SK-N-SH treated with all-trans-retinoic acid at 6 μM for 48 hours (cell line): ENCODE results near the gene TSHZ1.

Experiments
- ARNTL ChIP-seq: fragments of 450-650 bp; formaldehyde crosslinking; IDR thresholded peaks from 2 replicates; pipeline ENCODE4 v1.5.0; 2020; ENCODE audit warnings: low read depth, mild to moderate bottlenecking, moderate library complexity, borderline replicate concordance
- GLIS3 ChIP-seq: fragments of 250-450 bp; sonication (Bioruptor Pico); IDR thresholded peaks from 2 replicates; pipeline ENCODE4 v1.5.0; 2020; ENCODE audit warnings: mild to moderate bottlenecking, moderate library complexity
- PATZ1 ChIP-seq: fragments of 250-450 bp; sonication (Bioruptor Pico); IDR thresholded peaks from 2 replicates; pipeline ENCODE4 v1.8.0; 2020; ENCODE audit warnings: mild to moderate bottlenecking, moderate library complexity, borderline replicate concordance
- SNAI2 ChIP-seq: fragments of 250-450 bp; sonication (Bioruptor Pico); IDR thresholded peaks from 2 replicates; pipeline ENCODE4 v1.5.0; 2020; ENCODE audit warnings: mild to moderate bottlenecking, moderate library complexity
- TOX ChIP-seq: fragments of 250-450 bp; sonication (Bioruptor Pico); IDR thresholded peaks from 2 replicates; pipeline ENCODE4 v1.8.0; 2021; ENCODE audit warnings: mild to moderate bottlenecking, moderate library complexity, borderline replicate concordance
- ZFP30 ChIP-seq: fragments of 450-650 bp; formaldehyde crosslinking; IDR thresholded peaks from 2 replicates; pipeline ENCODE4 v1.5.0; 2022; ENCODE audit warnings: mild to moderate bottlenecking, moderate library complexity
- ZNF8 ChIP-seq: fragments of 450-650 bp; formaldehyde crosslinking; IDR thresholded peaks from 2 replicates; pipeline ENCODE4 v1.5.0; 2020; ENCODE audit warnings: mild to moderate bottlenecking, moderate library complexity

GRCh38 chr18:75211002-75211621 is 515 bp downstream of the TSHZ1 start:
- TF ChIP-seq ZFP30 (CRISPR knock-in tag) (no peak), ZNF8 (CRISPR knock-in tag) (no peak), GLIS3 (CRISPR knock-in tag) (no peak), SNAI2 (CRISPR knock-in tag) (no peak), TOX (no peak), PATZ1 (0 out of 2 replicates have a peak, but pooled peaks have one; percentile 6), ARNTL (CRISPR knock-in tag) (no peak)
